ENCODE results near the gene TCF12.
A peak's percentile ranks its signal among the peaks of the same experiment; 100 is the strongest.

DNA sequence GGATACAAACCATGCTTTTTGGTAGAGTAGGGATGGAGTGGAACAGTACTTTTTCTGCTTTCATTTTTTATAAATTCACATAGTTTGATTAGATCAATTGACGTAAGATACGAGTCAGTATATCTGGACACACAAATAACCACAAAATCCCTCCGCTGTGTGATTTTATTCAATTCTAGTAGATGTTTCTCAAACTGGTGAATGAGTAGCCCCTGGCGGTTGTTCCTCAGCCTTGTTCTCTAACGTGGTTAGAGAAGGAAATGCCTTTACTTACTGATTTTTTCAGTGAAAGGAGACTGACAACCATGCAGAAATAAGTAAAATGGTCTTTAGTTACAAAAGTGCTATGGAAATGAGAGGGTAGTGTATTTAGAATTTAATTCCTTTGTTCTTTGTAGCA is 161.0 kb downstream of the TCF12 start:
- TF ChIP-seq CTCF (IDR thresholded peaks at IDR 0.05; ENCODE audit: low read length) (peak; percentile 50), EZH2 (IDR thresholded peaks at IDR 0.05; ENCODE audit: borderline replicate concordance, low read length) (no peak)
